BLaER1 (cell line): ENCODE results near the gene AIF1L.

Source experiments
- H3K27ac ChIP-seq: shearing (Covaris generic); formaldehyde crosslinking; 2 replicates; pipeline ENCODE4 v1.8.1; 2022
- H3K27me3 ChIP-seq: shearing (Covaris generic); formaldehyde crosslinking; 2 replicates; pipeline ENCODE4 v1.8.1; 2022
- H3K36me3 ChIP-seq: shearing (Covaris generic); formaldehyde crosslinking; 2 replicates; pipeline ENCODE4 v1.8.1; 2022
- H3K4me1 ChIP-seq: shearing (Covaris generic); formaldehyde crosslinking; 2 replicates; pipeline ENCODE4 v1.8.1; 2022
- H3K4me2 ChIP-seq: shearing (Covaris generic); formaldehyde crosslinking; 2 replicates; pipeline ENCODE4 v1.8.1; 2022
- H3K4me3 ChIP-seq: shearing (Covaris generic); formaldehyde crosslinking; 2 replicates; pipeline ENCODE4 v1.8.1; 2022
- H3K9ac ChIP-seq: shearing (Covaris generic); formaldehyde crosslinking; 2 replicates; pipeline ENCODE4 v1.8.1; 2022
- H3K9me3 ChIP-seq: shearing (Covaris generic); formaldehyde crosslinking; 2 replicates; pipeline ENCODE4 v1.8.1; 2022
- H4K20me1 ChIP-seq: shearing (Covaris generic); formaldehyde crosslinking; 2 replicates; pipeline ENCODE4 v1.8.1; 2022
- Cebpa-rat ChIP-seq: shearing (Covaris generic); IDR thresholded peaks from 2 replicates; pipeline ENCODE4 v1.8.1; 2022

AIF1L gene

DNA sequence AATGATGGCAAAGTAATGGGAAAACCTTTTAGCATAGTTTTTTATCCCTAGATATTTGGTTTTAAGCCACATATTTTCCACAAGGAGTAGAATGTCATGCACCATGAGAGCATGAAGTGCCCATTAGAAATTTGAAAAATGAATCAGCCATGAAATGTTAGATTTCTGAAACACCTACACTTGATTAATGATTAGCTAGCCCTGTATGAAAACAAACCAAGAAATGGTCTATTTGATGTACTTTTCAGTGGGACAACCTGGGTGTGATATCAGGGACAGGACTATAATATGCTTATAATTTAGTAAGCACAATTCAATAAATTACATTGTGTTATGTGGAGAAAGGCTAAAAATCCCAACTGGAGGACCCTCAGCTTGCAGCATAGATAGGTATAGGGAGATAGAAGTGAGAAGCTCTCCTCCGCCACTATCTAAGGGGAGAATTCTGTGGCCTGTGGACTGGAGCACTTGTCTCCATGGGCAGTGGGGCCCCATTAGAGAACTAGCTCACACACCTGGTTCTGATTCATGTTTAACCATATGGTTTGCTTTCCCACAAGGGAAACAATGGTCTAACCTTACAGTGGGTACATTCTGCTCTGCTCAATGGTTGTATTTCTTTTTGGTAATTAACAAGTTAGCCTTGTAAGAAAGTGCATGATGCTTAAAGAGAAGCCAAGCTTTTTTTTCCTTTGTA is 64.2 kb downstream of the AIF1L start:
- TF ChIP-seq Cebpa-rat, result no peak
- Histone ChIP-seq H3K9me3 (no peaks in the 10 kb centered on the region), H3K4me3 (no peak overlapping the region), H3K4me1 (no peaks in the 10 kb centered on the region), H3K27ac (no peak overlapping the region), H3K36me3 (peaks cover 95% of the 10 kb centered on the region), H3K27me3 (no peaks in the 10 kb centered on the region), H3K9ac (no peak overlapping the region), H3K4me2 (no peak overlapping the region), H4K20me1 (peaks cover 3% of the 10 kb centered on the region; the same call in 1 of the 2 replicates)

DNA sequence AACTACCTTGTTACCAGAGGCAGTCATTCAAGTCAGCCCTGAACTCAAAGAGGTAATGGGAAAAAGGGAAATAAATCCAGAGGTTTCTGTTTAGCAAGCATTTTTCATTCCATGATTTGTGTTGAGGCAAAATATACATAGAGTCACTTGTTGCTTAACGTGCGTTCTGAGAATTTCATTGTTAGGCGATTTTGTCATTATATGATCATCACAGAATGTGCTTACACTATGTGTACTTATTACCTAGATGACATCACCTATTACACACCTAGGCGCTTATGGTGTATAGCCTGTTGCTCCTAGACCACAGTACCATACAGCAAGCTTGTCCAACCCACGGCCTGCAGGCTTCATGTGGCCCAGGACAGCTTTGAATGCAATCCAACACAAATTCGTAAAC is 65.3 kb downstream of the AIF1L start:
- peaks cover 94% of the 10 kb centered on the region for H3K36me3 ChIP-seq
- no peaks in the 10 kb centered on the region for H3K9me3 ChIP-seq
- no peak overlapping the region for H3K9ac ChIP-seq
- no peaks in the 10 kb centered on the region for H3K27me3 ChIP-seq
- no peaks in the 10 kb centered on the region for H3K4me1 ChIP-seq
- no peak overlapping the region for H3K4me2 ChIP-seq
- H4K20me1 ChIP-seq, result peaks cover 12% of the 10 kb centered on the region; the same call in 1 of the 2 replicates
- H3K4me3 ChIP-seq, result no peak overlapping the region
- no peak for TF ChIP-seq Cebpa-rat
- H3K27ac ChIP-seq, result no peak overlapping the region

DNA sequence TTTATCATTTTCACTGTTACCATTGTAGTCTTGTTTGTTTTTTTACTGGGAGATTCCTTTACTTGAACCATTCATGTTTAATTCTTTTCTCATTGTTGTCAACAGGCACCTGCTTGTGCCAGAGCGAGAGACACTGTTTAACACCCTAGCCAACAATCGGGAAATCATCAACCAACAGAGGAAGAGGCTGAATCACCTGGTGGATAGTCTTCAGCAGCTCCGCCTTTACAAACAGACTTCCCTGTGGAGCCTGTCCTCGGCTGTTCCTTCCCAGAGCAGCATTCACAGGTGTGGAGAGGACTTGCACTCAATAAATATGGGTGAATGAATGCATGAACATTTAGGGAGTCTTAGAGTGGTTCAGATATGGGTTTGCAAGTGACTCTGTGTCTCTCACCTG is 66.6 kb downstream of the AIF1L start:
- H3K9me3 ChIP-seq, result no peaks in the 10 kb centered on the region
- no peak overlapping the region for H3K27ac ChIP-seq
- peaks cover 94% of the 10 kb centered on the region for H3K36me3 ChIP-seq
- TF ChIP-seq Cebpa-rat, result no peak
- no peak overlapping the region for H3K4me3 ChIP-seq
- H3K4me2 ChIP-seq, result no peak overlapping the region
- no peak overlapping the region for H3K9ac ChIP-seq
- H4K20me1 ChIP-seq, result peaks cover 25% of the 10 kb centered on the region
- H3K27me3 ChIP-seq, result no peaks in the 10 kb centered on the region
- no peaks in the 10 kb centered on the region for H3K4me1 ChIP-seq

DNA sequence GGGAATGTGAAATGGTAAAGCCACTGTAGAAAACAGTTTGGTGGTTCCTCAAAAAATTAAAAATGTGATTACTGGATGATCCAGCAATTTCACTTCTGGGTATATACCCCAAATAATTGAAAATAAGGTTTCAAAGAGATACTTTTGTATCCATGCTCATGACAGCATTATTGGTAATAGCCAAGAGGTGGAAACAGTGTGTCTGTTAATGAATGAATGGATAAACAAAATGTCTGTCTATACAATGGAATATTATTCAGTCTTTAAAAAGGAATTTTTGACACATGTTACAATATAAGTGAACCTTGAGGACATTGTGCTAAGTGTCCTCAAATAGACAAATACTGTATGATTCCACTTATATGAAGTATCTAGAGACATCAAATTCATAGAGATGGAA is 69.2 kb downstream of the AIF1L start:
- peaks cover 43% of the 10 kb centered on the region for H4K20me1 ChIP-seq
- no peak overlapping the region for H3K27ac ChIP-seq
- peaks cover 94% of the 10 kb centered on the region for H3K36me3 ChIP-seq
- H3K4me1 ChIP-seq, result no peaks in the 10 kb centered on the region
- no peak overlapping the region for H3K4me3 ChIP-seq
- no peaks in the 10 kb centered on the region for H3K27me3 ChIP-seq
- H3K4me2 ChIP-seq, result no peak overlapping the region
- no peak for TF ChIP-seq Cebpa-rat
- no peak overlapping the region for H3K9ac ChIP-seq
- H3K9me3 ChIP-seq, result no peaks in the 10 kb centered on the region

DNA sequence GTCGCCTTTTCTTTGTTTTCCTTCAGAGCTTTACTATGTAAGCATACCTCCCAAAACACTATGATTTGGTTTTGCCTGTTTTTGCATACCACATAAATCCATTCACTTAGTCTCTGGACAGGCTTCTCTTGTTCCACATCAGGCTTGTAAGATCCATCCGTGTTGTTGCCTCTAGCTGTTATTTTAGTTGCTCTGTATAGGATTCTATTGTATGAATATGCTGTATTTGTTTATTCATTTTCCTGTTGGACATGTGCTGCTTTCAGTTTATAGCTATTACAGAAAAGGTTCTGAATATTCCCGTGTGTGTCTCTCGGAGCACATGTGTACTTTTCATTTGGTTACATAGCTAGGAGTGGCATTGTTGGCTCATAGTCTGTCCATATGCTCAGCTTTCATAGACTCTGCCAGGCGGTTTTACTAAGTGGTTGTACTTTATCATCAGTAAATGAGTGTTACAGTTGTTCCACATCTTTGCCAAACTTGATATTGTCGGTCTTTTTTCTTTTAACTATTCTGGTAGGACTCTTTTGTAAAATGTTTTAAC is 70.9 kb downstream of the AIF1L start:
- H3K27ac ChIP-seq, result no peak overlapping the region
- no peaks in the 10 kb centered on the region for H3K9me3 ChIP-seq
- H3K9ac ChIP-seq, result no peak overlapping the region
- H3K27me3 ChIP-seq, result no peaks in the 10 kb centered on the region
- peaks cover 43% of the 10 kb centered on the region for H4K20me1 ChIP-seq
- peaks cover 89% of the 10 kb centered on the region for H3K36me3 ChIP-seq
- H3K4me3 ChIP-seq, result no peak overlapping the region
- H3K4me1 ChIP-seq, result no peaks in the 10 kb centered on the region
- TF ChIP-seq Cebpa-rat, result no peak
- H3K4me2 ChIP-seq, result no peak overlapping the region

DNA sequence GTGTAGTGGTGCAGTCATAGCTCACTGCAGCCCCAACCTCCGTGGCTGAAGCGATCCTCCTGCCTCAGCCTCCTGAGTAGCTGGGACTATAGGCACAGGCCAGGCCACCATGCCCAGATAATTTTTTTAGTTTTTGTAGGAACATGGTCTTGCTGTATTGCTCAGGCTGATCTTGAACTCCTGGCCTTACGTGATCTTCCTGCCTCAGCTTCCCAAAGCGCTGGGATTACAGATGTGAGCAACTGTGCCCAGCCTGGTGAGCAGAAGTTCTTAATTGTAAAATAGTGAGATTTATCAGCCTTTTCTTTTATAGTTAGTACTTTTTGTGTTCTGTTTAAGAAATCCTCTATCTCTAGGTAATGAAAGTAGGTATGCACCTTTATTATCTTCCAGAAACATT is 71.6 kb downstream of the AIF1L start:
- no peak overlapping the region for H3K27ac ChIP-seq
- H3K4me2 ChIP-seq, result no peak overlapping the region
- no peak for TF ChIP-seq Cebpa-rat
- H3K27me3 ChIP-seq, result no peaks in the 10 kb centered on the region
- no peak overlapping the region for H3K9ac ChIP-seq
- H3K4me1 ChIP-seq, result no peaks in the 10 kb centered on the region
- no peaks in the 10 kb centered on the region for H3K9me3 ChIP-seq
- H3K36me3 ChIP-seq, result peaks cover 88% of the 10 kb centered on the region
- H4K20me1 ChIP-seq, result peaks cover 43% of the 10 kb centered on the region
- no peak overlapping the region for H3K4me3 ChIP-seq

- Histone ChIP-seq H3K27me3 (no peaks in the 10 kb centered on the region), H3K36me3 (peaks cover 89% of the 10 kb centered on the region), H3K9ac (no peak overlapping the region), H3K4me2 (no peak overlapping the region), H3K9me3 (no peaks in the 10 kb centered on the region), H3K27ac (no peak overlapping the region), H3K4me3 (no peak overlapping the region), H4K20me1 (peaks cover 43% of the 10 kb centered on the region), H3K4me1 (no peaks in the 10 kb centered on the region)
- TF ChIP-seq Cebpa-rat, result no peak
These were observed 73.4 kb downstream of the AIF1L start for GRCh38 chr9:131169563-131170240.
